Skeletal muscle cell (primary cell): ENCODE results near the gene FERD3L.

ENCODE experiments used
- DNase-seq: peaks from one replicate; pipeline ENCODE4 v3.0.0-alpha.2; 2010; ENCODE audit warnings: low read depth
- H3K4me3 ChIP-seq: 2 replicates; pipeline ENCODE4 v1.5.1; 2011; ENCODE audit warnings: low read depth, mild to moderate bottlenecking, control low read depth, low read length, moderate library complexity

FERD3L gene

GRCh38 chr7:19104811-19105210 lies 40.4 kb downstream of the FERD3L start:
- DNase-seq: no peak

GRCh38 chr7:19102884-19103283 lies 42.3 kb downstream of the FERD3L start:
- H3K4me3 ChIP-seq: no peak overlapping the region
- no peak for DNase-seq

More at GRCh38 chr7:19104811-19105210, 40.4 kb downstream of the FERD3L start:
- H3K4me3 ChIP-seq: no peak overlapping the region

GRCh38 chr7:19101909-19102308 lies 43.3 kb downstream of the FERD3L start:
- no peak for DNase-seq
- no peak overlapping the region for H3K4me3 ChIP-seq

- no peak for DNase-seq
- no peak overlapping the region for H3K4me3 ChIP-seq
Observed at GRCh38 chr7:19101472-19101871, 43.7 kb downstream of the FERD3L start.

GRCh38 chr7:19099924-19100323 lies 45.3 kb downstream of the FERD3L start:
- no peak overlapping the region for H3K4me3 ChIP-seq

GRCh38 chr7:19099194-19099593 lies 46.0 kb downstream of the FERD3L start:
- no peak overlapping the region for H3K4me3 ChIP-seq
- DNase-seq: no peak

More at GRCh38 chr7:19099924-19100323, 45.3 kb downstream of the FERD3L start:
- no peak for DNase-seq

- no peak for DNase-seq
- H3K4me3 ChIP-seq: no peak overlapping the region
Observed at GRCh38 chr7:19098510-19098909, 46.7 kb downstream of the FERD3L start.

GRCh38 chr7:19097165-19098055 lies 47.8 kb downstream of the FERD3L start:
- no peak for DNase-seq
- no peak overlapping the region for H3K4me3 ChIP-seq

GRCh38 chr7:19095353-19095860 lies 49.8 kb downstream of the FERD3L start:
- DNase-seq: no peak
- no peak overlapping the region for H3K4me3 ChIP-seq
